ENCODE measurements around the gene FAM222A.

Gene FAM222A

GRCh38 chr12:109714141-109714912, 702 bp downstream of the FAM222A start:
- DNase-seq: peak; percentile 61

DNA sequence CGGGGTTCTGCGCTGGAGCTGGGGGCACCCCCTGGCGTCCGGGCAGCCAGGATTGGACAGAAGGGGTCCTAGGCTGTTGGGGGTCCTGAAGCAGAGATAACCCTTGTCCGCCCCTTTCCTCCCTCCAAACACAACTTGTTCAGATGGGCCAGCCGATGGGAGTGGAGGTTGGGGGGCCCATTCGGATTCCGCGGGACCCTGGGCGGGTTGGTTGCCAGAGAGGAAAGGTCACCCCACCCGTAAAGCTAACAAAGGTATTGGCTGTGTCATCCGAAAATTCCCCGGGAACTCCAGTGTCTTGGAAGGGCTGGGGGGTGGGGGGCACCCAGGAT, 1.3 kb downstream of the FAM222A start:
- no peak for DNase-seq

- DNase-seq: no peak
Measured at GRCh38 chr12:109715310-109716091, 1.9 kb downstream of the FAM222A start.

DNA sequence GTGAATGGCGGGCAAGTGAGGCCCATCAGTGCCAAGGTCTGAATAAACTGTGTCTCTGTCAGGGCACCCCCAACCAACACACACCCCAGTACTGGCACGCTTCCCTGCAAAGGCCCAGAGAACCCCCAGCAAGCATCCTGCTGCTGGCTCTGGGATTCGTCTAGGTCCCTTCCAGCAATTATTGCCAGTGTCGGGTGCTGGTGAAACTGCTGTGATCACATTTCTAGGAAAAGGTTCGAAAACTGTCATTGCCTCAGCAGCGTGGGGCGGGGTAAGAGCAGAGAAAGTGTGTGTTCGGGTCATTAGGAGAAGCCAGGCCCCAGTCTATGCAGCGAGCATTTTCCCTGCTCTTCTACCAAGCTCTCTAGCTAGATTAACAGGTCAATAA, 2.5 kb downstream of the FAM222A start:
- no peak for DNase-seq

GRCh38 chr12:109716512-109717389, 3.1 kb downstream of the FAM222A start:
- DNase-seq: no peak

DNA sequence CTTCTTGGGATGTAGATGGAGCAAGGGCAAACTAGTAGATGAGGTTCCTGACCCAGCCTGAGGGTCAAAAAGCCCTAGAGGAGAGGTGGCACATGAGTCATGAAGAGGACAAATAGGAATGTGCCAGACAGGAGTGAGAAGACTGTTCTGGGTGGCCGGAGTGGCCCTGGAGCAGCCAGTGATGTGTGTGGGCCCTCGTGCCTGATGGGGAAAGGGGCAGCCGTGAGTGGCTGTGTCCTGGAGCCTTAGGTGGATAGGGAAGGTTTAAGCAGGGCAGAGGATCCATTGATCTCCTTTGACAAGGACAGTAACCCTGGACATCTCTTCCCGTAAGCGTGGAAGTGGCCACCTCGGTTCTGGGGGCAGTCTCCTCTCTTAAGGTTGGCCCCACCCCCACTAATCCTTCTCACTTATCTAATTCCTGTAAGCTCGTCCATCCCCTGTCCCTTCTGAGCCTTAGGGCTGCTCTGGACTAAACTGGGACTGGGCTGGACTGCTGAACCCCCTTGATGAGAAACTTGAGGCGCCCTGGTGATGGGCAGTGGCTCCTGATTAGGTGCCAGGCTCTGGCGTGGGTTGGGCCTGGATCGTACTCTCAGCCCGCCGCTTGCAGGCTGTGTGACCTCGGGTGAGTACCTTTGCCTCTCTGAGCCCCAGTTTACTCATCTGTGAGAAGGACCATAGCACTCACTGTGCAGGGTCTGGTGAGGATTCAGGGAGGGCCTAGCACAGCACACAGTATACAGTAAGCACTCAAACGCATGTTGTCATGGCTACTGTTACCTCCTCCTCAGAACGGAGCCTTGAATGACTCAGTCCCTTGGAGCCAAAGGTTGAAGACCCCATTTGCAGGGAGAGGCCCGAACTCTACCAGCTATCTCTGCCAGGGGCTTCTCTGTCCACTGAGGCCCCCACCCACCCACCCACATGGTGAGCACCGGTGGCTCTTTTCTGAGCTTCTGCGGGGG, 4.0 kb downstream of the FAM222A start:
- no peak for DNase-seq

DNA sequence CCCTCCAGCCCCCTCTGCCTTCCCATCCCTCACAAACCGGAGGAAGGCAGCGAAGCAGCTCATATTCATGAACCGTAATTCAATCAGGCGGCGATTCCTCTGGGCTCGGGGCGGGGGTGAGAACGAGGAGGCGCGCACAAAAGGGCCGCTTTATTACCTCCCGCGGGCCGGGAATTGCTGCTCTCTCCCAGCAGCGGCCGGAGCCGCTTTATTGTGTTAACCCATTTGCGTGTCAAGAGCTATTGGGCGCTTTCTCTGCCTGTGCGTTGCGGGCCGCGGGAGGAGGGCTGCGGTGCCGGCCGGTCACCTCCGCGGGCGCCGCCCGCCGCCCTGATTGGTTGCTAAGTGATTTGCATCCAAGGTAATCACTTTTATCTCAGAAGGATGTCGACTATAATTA, 4.8 kb downstream of the FAM222A start:
- no peak for DNase-seq

GRCh38 chr12:109719123-109720022, 5.7 kb downstream of the FAM222A start:
- DNase-seq: no peak

DNA sequence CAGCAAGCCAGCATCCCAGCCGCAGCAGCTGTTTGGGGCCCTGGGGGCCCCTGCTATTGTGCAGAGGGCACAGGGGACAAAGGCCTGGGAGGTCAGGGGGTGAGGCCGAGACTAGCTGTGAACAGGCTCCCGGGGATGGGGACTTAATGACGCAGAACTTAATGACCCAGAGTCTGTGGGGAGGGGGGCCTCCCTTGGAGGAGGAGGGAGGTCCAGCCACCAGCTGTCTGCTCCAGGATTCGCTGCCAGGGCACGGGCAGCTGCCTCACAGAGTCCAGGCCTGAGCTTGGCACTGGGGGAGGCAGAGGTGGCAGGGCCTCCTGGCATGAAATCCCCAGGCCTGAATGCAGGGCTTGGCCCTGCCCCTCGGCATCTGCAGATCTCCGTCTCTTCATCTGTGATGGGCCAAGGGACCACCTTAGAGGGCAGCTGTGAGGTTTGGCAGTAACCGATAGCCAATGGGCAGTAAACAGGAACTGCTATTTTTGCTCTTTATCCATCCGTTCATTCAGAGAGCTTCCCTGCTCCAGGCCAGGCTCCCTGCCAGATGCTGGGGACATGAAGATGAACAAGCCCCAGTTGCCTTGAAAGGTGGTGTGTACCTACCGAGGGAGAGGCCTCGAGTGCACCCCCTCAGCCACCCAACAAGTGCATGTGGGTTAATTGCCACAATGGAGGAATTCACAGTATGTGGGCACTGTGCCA, 6.7 kb downstream of the FAM222A start:
- DNase-seq: no peak

DNA sequence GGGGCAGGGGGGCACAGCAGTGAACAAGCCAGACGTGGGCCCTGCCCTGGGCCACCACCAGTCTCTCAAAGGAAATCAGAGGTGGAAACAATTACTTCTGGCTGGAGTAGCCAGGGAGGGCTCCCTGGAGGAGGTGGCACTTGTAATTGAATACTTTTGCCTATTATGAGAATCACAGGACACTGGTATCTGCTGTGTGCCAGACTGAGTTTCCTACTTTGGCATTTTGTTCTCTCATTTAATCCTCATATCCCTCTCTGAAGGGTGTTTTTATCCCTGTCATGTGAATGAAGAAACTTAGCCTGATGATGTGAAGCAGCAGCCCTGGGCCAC, 7.2 kb downstream of the FAM222A start:
- DNase-seq: no peak

DNA sequence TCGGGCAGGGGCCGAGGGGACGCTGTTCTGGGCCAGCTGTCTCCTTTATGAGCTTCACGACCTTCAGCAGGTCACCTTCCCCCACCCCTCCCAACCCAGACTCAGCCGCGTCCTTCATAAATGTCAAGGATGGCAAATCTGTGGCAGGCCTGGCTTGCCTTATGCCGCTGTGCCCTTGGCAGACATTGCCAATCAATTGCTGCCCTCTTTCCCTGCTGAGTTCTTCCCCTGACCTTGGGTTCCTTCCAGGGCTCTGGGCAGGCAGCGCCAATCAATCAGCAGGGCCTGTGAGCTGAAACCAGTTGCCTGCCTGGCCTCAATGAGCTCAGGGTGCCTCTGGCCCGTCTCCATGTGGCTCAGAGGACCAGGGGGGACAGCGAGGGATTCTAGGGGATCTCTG, 7.7 kb downstream of the FAM222A start:
- no peak for DNase-seq

GRCh38 chr12:109722022-109722720, 8.5 kb downstream of the FAM222A start:
- DNase-seq: no peak

GRCh38 chr12:109722721-109723094, 9.1 kb downstream of the FAM222A start:
- DNase-seq: no peak

DNA sequence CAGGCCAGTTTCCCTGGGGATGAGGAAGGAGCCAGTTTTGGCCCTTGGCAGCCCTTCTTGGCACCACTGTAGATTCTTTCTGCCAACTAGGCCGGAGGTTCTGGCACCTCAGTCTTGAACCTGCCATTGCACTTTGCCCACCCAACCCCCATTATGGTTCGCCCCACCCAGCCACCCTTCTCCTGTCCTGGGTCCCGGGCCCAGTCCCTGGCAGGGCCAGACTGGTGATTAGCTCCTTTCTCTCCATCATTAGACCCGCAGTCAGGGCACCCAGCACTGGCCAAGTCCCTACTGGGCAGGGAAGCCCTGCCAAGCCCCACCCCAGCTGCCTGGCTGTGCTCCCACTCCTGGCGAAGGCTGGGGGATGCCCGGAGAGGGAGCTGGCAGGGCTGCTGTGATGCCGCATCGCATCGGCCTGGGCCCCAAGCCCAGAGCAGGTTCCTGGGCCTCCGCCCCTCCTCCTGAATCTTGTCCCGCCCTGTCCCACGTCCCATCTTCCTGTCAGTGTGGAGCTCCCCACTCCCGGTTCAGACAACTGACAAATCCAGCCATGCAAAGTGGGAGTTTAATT, 9.8 kb downstream of the FAM222A start:
- no peak for DNase-seq

GRCh38 chr12:109724321-109724892, 10.8 kb downstream of the FAM222A start:
- no peak for DNase-seq

DNA sequence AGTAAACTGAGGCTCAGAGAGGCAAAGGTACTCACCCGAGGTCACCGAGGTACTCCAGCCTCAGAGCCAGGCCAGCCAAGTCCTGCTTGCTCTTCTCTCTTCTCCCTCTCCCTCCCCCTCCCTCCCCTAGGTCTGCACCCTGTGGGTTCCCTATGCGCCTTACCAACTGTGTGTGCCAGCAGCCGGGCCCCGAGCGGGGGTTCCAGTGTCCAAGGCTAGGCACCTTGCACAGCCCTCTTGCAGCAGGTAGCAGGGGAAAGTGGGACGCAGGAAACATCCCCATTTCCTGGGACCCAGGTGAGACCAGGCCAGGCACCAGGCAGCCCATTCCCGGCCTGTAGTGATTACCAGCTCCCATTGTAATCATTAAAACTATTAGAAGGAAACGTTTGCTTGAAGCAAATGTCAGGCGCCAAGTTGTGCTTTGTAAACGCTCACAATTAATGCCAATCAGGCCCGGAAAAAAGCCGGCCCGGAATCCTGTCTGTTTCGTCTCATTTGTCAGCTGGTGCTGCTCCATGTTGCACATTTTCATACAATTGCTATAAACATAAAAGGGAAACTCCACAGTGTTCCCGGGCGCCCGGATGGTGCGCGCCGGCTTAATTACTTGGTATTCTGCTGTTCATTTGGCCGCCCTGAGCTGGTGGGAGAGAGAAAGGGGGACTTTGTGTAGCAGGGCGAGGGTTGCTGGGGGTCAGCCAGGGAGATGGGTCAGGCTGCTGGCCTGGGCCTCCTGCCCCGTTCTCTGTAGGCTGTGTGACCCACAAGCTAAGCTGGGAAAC, 11.9 kb downstream of the FAM222A start:
- DNase-seq: no peak

GRCh38 chr12:109726106-109726497, 12.5 kb downstream of the FAM222A start:
- no peak for DNase-seq

- no peak for DNase-seq
Measured at GRCh38 chr12:109726511-109727038, 12.9 kb downstream of the FAM222A start.
